Measurements from ENCODE around the gene FN3KRP. TPM values are rescaled to one million over a fixed set of nuclear protein-coding genes. Genes with fewer than 3 reads are reported as not detected.
A peak's percentile ranks its signal among the peaks of the same experiment; 100 is the strongest.

The FN3KRP gene
- total and polyA plus RNA-seq, 2 of the 13 experiments (the other 11 are each of a cell fraction or from before 2014, with no cell fraction given), result 22.4 to 28.2 TPM

DNA sequence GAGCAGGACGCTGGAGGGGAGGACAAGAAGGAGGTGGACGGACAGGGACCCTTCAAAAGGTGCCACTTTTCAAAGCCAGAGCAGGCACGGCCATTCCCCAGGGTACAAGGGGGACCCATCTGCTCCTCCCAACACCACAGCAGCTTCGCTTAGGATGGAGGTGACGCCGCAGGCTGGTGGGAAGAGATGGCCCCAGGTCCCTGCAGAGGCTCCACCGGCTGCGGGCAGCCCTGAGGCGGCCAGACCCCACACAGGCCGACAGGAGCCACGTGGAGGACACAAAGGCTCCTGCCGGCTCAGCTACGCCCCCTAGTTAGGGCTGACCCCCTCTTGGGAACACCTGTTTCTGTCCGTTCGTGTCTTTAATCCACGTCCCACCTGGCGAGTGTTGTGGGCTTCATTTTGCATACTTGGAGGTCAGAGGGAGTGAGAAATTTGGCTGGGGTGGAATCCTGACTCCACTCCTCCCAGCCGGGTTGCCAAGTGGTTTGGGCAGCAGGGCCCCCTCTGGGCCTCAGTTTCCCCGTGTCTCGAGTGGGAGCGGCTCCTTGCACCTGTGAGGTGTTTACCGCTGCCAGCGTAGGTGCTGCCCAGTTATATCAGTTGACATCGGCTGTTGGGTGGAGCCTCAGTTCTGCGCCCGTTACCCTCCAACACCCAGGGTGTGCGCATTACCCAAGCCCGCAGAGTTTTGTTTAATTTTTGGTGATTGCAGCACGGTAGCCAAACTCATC, 5.8 kb upstream of the FN3KRP start:
- H3K27me3 ChIP-seq (ENCODE audit: control insufficient read depth in 1 of 2, insufficient read depth in 2 of 2, low read length in 2 of 2), result peaks cover 5 to 21% of the 10 kb centered on the region in 2 experiments; a peak in 3 of 5 replicates
- no peaks in the 10 kb centered on the region for H3K9me3 ChIP-seq (ENCODE audit: low read length)
- ATAC-seq (peak; percentile 13), FAIRE-seq (no peak), DNase-seq (ENCODE audit: low spot score) (no peak)
- intact Hi-C loops (cut with micrococcal nuclease; ENCODE audit: unreplicated experiment) (loop anchor here (2.0 kb wide), 1 partner anchor 32 kb away; no protein-coding TSS in a partner anchor), in situ Hi-C loops (cut with HindIII; ENCODE audit: extremely low pct_ligation_motif_present, low pct_unique_long_range_greater_than_20kb) (no loop called here)
- peak overlapping the region; percentile 41 for H3K4me2 ChIP-seq (ENCODE audit: low read depth, low read length)
- 47% methylated on average over 25 of the region's 29 CpGs for WGBS (ENCODE audit: low lambda C conversion rate)
- POLR2A ChIA-PET, result interaction anchor here (0.9 kb wide), 1 partner anchor 28 kb away, joined by 4 read pairs; no protein-coding TSS in a partner anchor
- CTCF ChIA-PET (ENCODE audit: low intra/inter-chr PET ratio, low total read pairs), result interaction anchor here (0.8 to 2.3 kb wide), 3 partner anchors 42 to 65 kb away, joined by 3 to 10 read pairs (median 7); no protein-coding TSS in a partner anchor
- no peak overlapping the region for H2AFZ ChIP-seq (ENCODE audit: low read length)
- H4K20me1 ChIP-seq (ENCODE audit: insufficient read depth, low read length), result no peaks in the 10 kb centered on the region
- no peaks in the 10 kb centered on the region for H3K79me2 ChIP-seq (ENCODE audit: insufficient read depth, low read length)
- H3K36me3 ChIP-seq (replicated peaks in 1 of 2; ENCODE audit: control insufficient read depth in 1 of 2, insufficient read depth in 2 of 2, low read length in 2 of 2), result no peaks in the 10 kb centered on the region
- no TSS peak for BruUV-seq (replicated peaks)
- peak overlapping the region in 1 of 3 experiments; percentile 20; a peak in 1 of 6 replicates for H3K4me3 ChIP-seq (replicated peaks in 1 of 3; ENCODE audit: insufficient read depth in 1 of 3, low read depth in 2 of 3, low read length in 3 of 3)
- H3K9ac ChIP-seq (ENCODE audit: insufficient read depth, low read depth, low read length), result no peak overlapping the region
- peaks cover 57% of the 10 kb centered on the region for H3K4me1 ChIP-seq (ENCODE audit: insufficient read depth, low read length)
- no peak overlapping the region for H3K27ac ChIP-seq (ENCODE audit: extremely low read length, insufficient read depth, low read length)
- TF ChIP-seq SMAD3 (CRISPR knock-in tag; IDR thresholded peaks at IDR 0.05) (no peak), SIX1 (CRISPR knock-in tag; IDR thresholded peaks at IDR 0.05; ENCODE audit: borderline replicate concordance) (no peak), DMAP1 (CRISPR knock-in tag; IDR thresholded peaks at IDR 0.05) (0 out of 2 replicates have a peak, but pooled peaks have one; percentile 14), SALL2 (CRISPR knock-in tag; IDR thresholded peaks at IDR 0.05) (0 out of 2 replicates have a peak, but pooled peaks have one; percentile 31), STAG1 (CRISPR knock-in tag; IDR thresholded peaks at IDR 0.05) (peak; percentile 56), SRY (CRISPR knock-in tag; IDR thresholded peaks at IDR 0.05) (0 out of 2 replicates have a peak, but pooled peaks have one; percentile 19), MYC (CRISPR knock-in tag; IDR thresholded peaks at IDR 0.05; ENCODE audit: borderline replicate concordance) (peak; percentile 86), MNT (IDR thresholded peaks at IDR 0.05) (peak; percentile 29; the same call in 1 of the 2 replicates)
- TF ChIP-seq, protein P1, sequence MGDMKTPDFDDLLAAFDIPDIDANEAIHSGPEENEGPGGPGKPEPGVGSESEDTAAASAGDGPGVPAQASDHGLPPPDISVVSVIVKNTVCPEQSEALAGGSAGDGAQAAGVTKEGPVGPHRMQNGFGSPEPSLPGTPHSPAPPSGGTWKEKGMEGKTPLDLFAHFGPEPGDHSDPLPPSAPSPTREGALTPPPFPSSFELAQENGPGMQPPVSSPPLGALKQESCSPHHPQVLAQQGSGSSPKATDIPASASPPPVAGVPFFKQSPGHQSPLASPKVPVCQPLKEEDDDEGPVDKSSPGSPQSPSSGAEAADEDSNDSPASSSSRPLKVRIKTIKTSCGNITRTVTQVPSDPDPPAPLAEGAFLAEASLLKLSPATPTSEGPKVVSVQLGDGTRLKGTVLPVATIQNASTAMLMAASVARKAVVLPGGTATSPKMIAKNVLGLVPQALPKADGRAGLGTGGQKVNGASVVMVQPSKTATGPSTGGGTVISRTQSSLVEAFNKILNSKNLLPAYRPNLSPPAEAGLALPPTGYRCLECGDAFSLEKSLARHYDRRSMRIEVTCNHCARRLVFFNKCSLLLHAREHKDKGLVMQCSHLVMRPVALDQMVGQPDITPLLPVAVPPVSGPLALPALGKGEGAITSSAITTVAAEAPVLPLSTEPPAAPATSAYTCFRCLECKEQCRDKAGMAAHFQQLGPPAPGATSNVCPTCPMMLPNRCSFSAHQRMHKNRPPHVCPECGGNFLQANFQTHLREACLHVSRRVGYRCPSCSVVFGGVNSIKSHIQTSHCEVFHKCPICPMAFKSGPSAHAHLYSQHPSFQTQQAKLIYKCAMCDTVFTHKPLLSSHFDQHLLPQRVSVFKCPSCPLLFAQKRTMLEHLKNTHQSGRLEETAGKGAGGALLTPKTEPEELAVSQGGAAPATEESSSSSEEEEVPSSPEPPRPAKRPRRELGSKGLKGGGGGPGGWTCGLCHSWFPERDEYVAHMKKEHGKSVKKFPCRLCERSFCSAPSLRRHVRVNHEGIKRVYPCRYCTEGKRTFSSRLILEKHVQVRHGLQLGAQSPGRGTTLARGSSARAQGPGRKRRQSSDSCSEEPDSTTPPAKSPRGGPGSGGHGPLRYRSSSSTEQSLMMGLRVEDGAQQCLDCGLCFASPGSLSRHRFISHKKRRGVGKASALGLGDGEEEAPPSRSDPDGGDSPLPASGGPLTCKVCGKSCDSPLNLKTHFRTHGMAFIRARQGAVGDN (CRISPR knock-in tag; IDR thresholded peaks at IDR 0.05), result peak; percentile 45; the same call in 1 of the 2 replicates
- TF ChIP-seq, protein P2, sequence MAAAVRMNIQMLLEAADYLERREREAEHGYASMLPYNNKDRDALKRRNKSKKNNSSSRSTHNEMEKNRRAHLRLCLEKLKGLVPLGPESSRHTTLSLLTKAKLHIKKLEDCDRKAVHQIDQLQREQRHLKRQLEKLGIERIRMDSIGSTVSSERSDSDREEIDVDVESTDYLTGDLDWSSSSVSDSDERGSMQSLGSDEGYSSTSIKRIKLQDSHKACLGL (CRISPR knock-in tag; IDR thresholded peaks at IDR 0.05), result 0 out of 2 replicates have a peak, but pooled peaks have one; percentile 67
- TF ChIP-seq, protein P3, sequence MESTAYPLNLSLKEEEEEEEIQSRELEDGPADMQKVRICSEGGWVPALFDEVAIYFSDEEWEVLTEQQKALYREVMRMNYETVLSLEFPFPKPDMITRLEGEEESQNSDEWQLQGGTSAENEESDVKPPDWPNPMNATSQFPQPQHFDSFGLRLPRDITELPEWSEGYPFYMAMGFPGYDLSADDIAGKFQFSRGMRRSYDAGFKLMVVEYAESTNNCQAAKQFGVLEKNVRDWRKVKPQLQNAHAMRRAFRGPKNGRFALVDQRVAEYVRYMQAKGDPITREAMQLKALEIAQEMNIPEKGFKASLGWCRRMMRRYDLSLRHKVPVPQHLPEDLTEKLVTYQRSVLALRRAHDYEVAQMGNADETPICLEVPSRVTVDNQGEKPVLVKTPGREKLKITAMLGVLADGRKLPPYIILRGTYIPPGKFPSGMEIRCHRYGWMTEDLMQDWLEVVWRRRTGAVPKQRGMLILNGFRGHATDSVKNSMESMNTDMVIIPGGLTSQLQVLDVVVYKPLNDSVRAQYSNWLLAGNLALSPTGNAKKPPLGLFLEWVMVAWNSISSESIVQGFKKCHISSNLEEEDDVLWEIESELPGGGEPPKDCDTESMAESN (CRISPR knock-in tag; conservative IDR thresholded peaks at IDR 0.05), result peak; percentile 51; the same call in 1 of the 2 replicates
- TF ChIP-seq, protein P4, sequence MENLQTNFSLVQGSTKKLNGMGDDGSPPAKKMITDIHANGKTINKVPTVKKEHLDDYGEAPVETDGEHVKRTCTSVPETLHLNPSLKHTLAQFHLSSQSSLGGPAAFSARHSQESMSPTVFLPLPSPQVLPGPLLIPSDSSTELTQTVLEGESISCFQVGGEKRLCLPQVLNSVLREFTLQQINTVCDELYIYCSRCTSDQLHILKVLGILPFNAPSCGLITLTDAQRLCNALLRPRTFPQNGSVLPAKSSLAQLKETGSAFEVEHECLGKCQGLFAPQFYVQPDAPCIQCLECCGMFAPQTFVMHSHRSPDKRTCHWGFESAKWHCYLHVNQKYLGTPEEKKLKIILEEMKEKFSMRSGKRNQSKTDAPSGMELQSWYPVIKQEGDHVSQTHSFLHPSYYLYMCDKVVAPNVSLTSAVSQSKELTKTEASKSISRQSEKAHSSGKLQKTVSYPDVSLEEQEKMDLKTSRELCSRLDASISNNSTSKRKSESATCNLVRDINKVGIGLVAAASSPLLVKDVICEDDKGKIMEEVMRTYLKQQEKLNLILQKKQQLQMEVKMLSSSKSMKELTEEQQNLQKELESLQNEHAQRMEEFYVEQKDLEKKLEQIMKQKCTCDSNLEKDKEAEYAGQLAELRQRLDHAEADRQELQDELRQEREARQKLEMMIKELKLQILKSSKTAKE (CRISPR knock-in tag; IDR thresholded peaks at IDR 0.05; ENCODE audit: borderline replicate concordance), result no peak
